OCI-LY7 (cell line): ENCODE results near the gene NOP56. TPM values are rescaled to one million over a fixed set of nuclear protein-coding genes. Genes with fewer than 3 reads are reported as not detected.

Experiments used
- BruUV-seq: library from RNA; stranded (reverse); fragments of 400-500 nt; replicated peaks from 2 replicates; lab custom pipeline; 2021; lab: Mats Ljungman, UMichigan
- CTCF ChIA-PET: fragments of 300-600 bp; sonication (Branson Sonifier 250); formaldehyde crosslinking; loops from one replicate; lab custom pipeline; 2022; ENCODE audit warnings: antibody characterized with exemption; ENCODE audit not compliant: unreplicated experiment; lab: Charles Lee
- POLR2A ChIA-PET: fragments of 300-600 bp; sonication (Branson Sonifier 250); formaldehyde crosslinking; loops from one replicate; lab custom pipeline; 2022; ENCODE audit warnings: antibody characterized with exemption; lab: Charles Lee
- DNase-seq: peaks from one replicate; pipeline ENCODE4 v3.0.0-alpha.2; 2015; ENCODE audit warnings: low spot score
- H2AFZ ChIP-seq: fragments of 200-600 bp; sonication (generic), shearing (Covaris generic); 2 replicates; pipeline ENCODE4 v1.6.1; 2014; ENCODE audit warnings: mild to moderate bottlenecking, antibody characterized with exemption, low read length, moderate library complexity
- H3K27ac ChIP-seq: fragments of 200-600 bp; sonication (generic); 2 replicates; pipeline ENCODE4 v1.5.1; 2014; ENCODE audit warnings: mixed run types, low read depth, mild to moderate bottlenecking, moderate library complexity, low read length, inconsistent platforms; ENCODE audit not compliant: poor library complexity, severe bottlenecking
- H3K36me3 ChIP-seq: fragments of 200-600 bp; sonication (generic); 2 replicates; pipeline ENCODE4 v1.6.1; 2014; ENCODE audit warnings: mild to moderate bottlenecking, antibody characterized with exemption, low read length, moderate library complexity, mixed read lengths; ENCODE audit not compliant: insufficient read depth
- H3K4me1 ChIP-seq: fragments of 200-600 bp; sonication (generic); 2 replicates; pipeline ENCODE4 v1.5.1; 2014; ENCODE audit warnings: mild to moderate bottlenecking, low read length; ENCODE audit not compliant: insufficient read depth, poor library complexity, severe bottlenecking
- H3K4me2 ChIP-seq: fragments of 200-600 bp; sonication (generic); 2 replicates; pipeline ENCODE4 v1.6.1; 2014; ENCODE audit warnings: mild to moderate bottlenecking, low read length
- H3K4me3 ChIP-seq: fragments of 200-600 bp; sonication (generic); 2 replicates; pipeline ENCODE4 v1.5.1; 2014; ENCODE audit warnings: mild to moderate bottlenecking, low read depth, low read length; ENCODE audit not compliant: poor library complexity, severe bottlenecking
- H3K79me2 ChIP-seq: fragments of 200-600 bp; sonication (generic); 2 replicates; pipeline ENCODE4 v1.6.1; 2016; ENCODE audit warnings: low read depth, mild to moderate bottlenecking, low read length, moderate library complexity, mixed read lengths; ENCODE audit not compliant: insufficient read depth
- H3K9me2 ChIP-seq: fragments of 200-600 bp; sonication (generic); 2 replicates; pipeline ENCODE4 v1.6.1; 2016; ENCODE audit warnings: mild to moderate bottlenecking, low read length, mixed read lengths; ENCODE audit not compliant: insufficient read depth
- H3K9me3 ChIP-seq: fragments of 200-600 bp; sonication (generic); 2 replicates; pipeline ENCODE4 v1.6.1; 2014; ENCODE audit warnings: mild to moderate bottlenecking, mixed run types, low read length, mixed read lengths
- H4K20me1 ChIP-seq: fragments of 200-600 bp; sonication (generic); 2 replicates; pipeline ENCODE4 v1.6.1; 2014; ENCODE audit warnings: mild to moderate bottlenecking, antibody characterized with exemption, low read length, moderate library complexity, mixed read lengths; ENCODE audit not compliant: insufficient read depth
- CTCF ChIP-seq: fragments of 200-600 bp; sonication (generic); conservative IDR thresholded peaks from 2 replicates; pipeline ENCODE4 v1.5.1; 2014; ENCODE audit warnings: mild to moderate bottlenecking, antibody characterized with exemption, low read length, moderate library complexity, mixed read lengths
- EZH2phosphoT487 ChIP-seq: fragments of 200-600 bp; sonication (generic); IDR thresholded peaks from 2 replicates; pipeline ENCODE4 v1.6.1; 2018; ENCODE audit warnings: low read depth, borderline replicate concordance, mild to moderate bottlenecking, mixed run types, antibody characterized with exemption, low read length, moderate library complexity, mixed read lengths
- intact Hi-C: fragments of 100-400 bp; cut with micrococcal nuclease; formaldehyde crosslinking; loops from one replicate; pipeline ENCODE4 v1.10.0; 2022; ENCODE audit not compliant: unreplicated experiment
- total RNA-seq, 2 experiments: library from RNA; depleted of rRNA in 1 of 2; stranded (reverse); fragments of >200 nt in 1 of 2; shearing (Covaris generic) in 1 of 2; gene quantifications; 2 replicates each; pipeline ENCODE4 v1.2.3, GENCODE V29; 2014 to 2022

NOP56 gene
- total RNA-seq, 2 experiments from 2014 or later = 544 to 580 TPM

GRCh38 chr20:2610326-2610725 is 42.1 kb upstream of the NOP56 start:
- POLR2A ChIA-PET = no interaction called here
- intact Hi-C loops = no loop called here
- H3K9me2 ChIP-seq = no peaks in the 10 kb centered on the region
- BruUV-seq = no TSS peak
- TF ChIP-seq CTCF (no peak), EZH2phosphoT487 (no peak)
- H3K9me3 ChIP-seq = 0 out of 2 replicates have a peak, but pooled peaks cover 3% of the 10 kb centered on the region
- H3K27ac ChIP-seq = no peak overlapping the region
- no peaks in the 10 kb centered on the region for H3K79me2 ChIP-seq
- H3K4me2 ChIP-seq = no peak overlapping the region
- H3K4me3 ChIP-seq = no peak overlapping the region
- no peaks in the 10 kb centered on the region for H3K4me1 ChIP-seq
- no peaks in the 10 kb centered on the region for H4K20me1 ChIP-seq
- H3K36me3 ChIP-seq = no peaks in the 10 kb centered on the region
- no peak overlapping the region for H2AFZ ChIP-seq
- CTCF ChIA-PET = no interaction called here
- no peak for DNase-seq

- Histone ChIP-seq H3K4me2 (no peak overlapping the region), H4K20me1 (no peaks in the 10 kb centered on the region), H3K36me3 (no peaks in the 10 kb centered on the region), H3K4me3 (no peak overlapping the region), H2AFZ (no peak overlapping the region), H3K9me2 (no peaks in the 10 kb centered on the region), H3K4me1 (no peaks in the 10 kb centered on the region), H3K9me3 (0 out of 2 replicates have a peak, but pooled peaks cover 3% of the 10 kb centered on the region), H3K79me2 (no peaks in the 10 kb centered on the region), H3K27ac (no peak overlapping the region)
- POLR2A ChIA-PET = no interaction called here
- intact Hi-C loops = no loop called here
- TF ChIP-seq CTCF (no peak), EZH2phosphoT487 (no peak)
- no TSS peak for BruUV-seq
- CTCF ChIA-PET = no interaction called here
- DNase-seq = no peak
Observed at GRCh38 chr20:2610941-2611720, 41.3 kb upstream of the NOP56 start.

GRCh38 chr20:2612073-2612472 is 40.4 kb upstream of the NOP56 start:
- intact Hi-C loops = no loop called here
- CTCF ChIA-PET = no interaction called here

More at GRCh38 chr20:2612073-2612472, 40.4 kb upstream of the NOP56 start:
- BruUV-seq = no TSS peak
- Histone ChIP-seq H2AFZ (no peak overlapping the region), H3K27ac (no peak overlapping the region), H4K20me1 (no peaks in the 10 kb centered on the region), H3K4me3 (no peak overlapping the region), H3K9me3 (0 out of 2 replicates have a peak, but pooled peaks cover under 1% of the 10 kb centered on the region), H3K36me3 (no peaks in the 10 kb centered on the region), H3K4me1 (no peaks in the 10 kb centered on the region), H3K79me2 (no peaks in the 10 kb centered on the region), H3K4me2 (no peak overlapping the region), H3K9me2 (no peaks in the 10 kb centered on the region)
- POLR2A ChIA-PET = interaction anchor here (0.7 kb wide), 1 partner anchor 378 kb away, joined by 3 read pairs; no protein-coding TSS in a partner anchor
- TF ChIP-seq CTCF (no peak), EZH2phosphoT487 (no peak)
- no peak for DNase-seq
